Progenitor cell of endocrine pancreas (in vitro differentiated cells): ENCODE data around the gene CNOT4. TPM values are rescaled to one million over a fixed set of nuclear protein-coding genes. Genes with fewer than 3 reads are reported as not detected.

Experiments used
- DNase-seq: peaks from one replicate; pipeline ENCODE4 v3.0.0; 2021; ENCODE audit warnings: low spot score; ENCODE audit not compliant: unreplicated experiment
- H3K27ac Mint-ChIP-seq: 2 replicates; pipeline ENCODE4 v1.8.0; 2021; ENCODE audit warnings: mild to moderate bottlenecking, moderate library complexity, mixed read lengths
- H3K27me3 Mint-ChIP-seq: 2 replicates; pipeline ENCODE4 v1.8.0; 2021; ENCODE audit warnings: mixed read lengths
- H3K36me3 Mint-ChIP-seq: 2 replicates; pipeline ENCODE4 v1.8.0; 2022; ENCODE audit warnings: mixed read lengths; ENCODE audit not compliant: insufficient read depth
- H3K4me1 Mint-ChIP-seq: 2 replicates; pipeline ENCODE4 v1.8.0; 2021; ENCODE audit warnings: low read depth, mixed read lengths
- H3K4me3 Mint-ChIP-seq: 2 replicates; pipeline ENCODE4 v1.8.0; 2021; ENCODE audit warnings: low read depth, mild to moderate bottlenecking, moderate library complexity, mixed read lengths
- H3K9me3 Mint-ChIP-seq: 2 replicates; pipeline ENCODE4 v1.8.0; 2021; ENCODE audit warnings: low read depth, mixed read lengths
- total RNA-seq: library from RNA; stranded (reverse); gene quantifications from 2 replicates; pipeline ENCODE4 v1.2.1, GENCODE V29; 2021
- TF ChIP-seq, protein P1 (sequence below): fragments of 200-600 bp; sonication (generic); IDR thresholded peaks from one replicate; pipeline ENCODE4 v1.5.0; 2021; ENCODE audit warnings: antibody characterized with exemption, mild to moderate bottlenecking; ENCODE audit not compliant: unreplicated experiment

CNOT4 gene
- total RNA-seq, 1 donor from 2014 or later = 34.3 TPM

DNA sequence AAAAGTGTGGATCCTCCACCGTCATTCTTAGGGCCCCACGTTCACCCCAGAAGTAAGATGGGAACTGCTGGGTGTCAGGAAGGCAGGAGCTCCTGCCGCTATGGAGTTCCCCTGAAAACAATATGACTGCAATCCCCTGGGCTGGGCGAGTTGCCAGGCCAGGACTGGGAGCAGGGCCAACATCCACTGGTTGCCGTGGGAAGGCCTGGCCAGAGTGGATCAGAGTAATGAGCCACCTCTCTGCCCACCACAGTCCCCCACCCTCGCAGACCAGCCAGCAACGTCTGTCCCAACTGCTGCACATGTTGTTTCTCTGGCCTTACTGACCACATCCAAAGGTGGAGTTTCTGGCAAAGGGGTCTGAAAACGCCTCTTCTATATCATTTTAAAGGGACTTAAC is 189.6 kb downstream of the CNOT4 start:
- Mint-ChIP-seq H3K4me1 (no peaks in the 10 kb centered on the region), H3K9me3 (no peaks in the 10 kb centered on the region), H3K36me3 (no peaks in the 10 kb centered on the region), H3K27me3 (no peaks in the 10 kb centered on the region), H3K4me3 (no peak overlapping the region), H3K27ac (no peak overlapping the region)
- TF ChIP-seq, protein P1, sequence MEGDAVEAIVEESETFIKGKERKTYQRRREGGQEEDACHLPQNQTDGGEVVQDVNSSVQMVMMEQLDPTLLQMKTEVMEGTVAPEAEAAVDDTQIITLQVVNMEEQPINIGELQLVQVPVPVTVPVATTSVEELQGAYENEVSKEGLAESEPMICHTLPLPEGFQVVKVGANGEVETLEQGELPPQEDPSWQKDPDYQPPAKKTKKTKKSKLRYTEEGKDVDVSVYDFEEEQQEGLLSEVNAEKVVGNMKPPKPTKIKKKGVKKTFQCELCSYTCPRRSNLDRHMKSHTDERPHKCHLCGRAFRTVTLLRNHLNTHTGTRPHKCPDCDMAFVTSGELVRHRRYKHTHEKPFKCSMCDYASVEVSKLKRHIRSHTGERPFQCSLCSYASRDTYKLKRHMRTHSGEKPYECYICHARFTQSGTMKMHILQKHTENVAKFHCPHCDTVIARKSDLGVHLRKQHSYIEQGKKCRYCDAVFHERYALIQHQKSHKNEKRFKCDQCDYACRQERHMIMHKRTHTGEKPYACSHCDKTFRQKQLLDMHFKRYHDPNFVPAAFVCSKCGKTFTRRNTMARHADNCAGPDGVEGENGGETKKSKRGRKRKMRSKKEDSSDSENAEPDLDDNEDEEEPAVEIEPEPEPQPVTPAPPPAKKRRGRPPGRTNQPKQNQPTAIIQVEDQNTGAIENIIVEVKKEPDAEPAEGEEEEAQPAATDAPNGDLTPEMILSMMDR = no peak
- no peak for DNase-seq

- peaks cover 6% of the 10 kb centered on the region for H3K27me3 Mint-ChIP-seq
- no peaks in the 10 kb centered on the region for H3K36me3 Mint-ChIP-seq
- TF ChIP-seq, protein P1 = no peak
- no peaks in the 10 kb centered on the region for H3K9me3 Mint-ChIP-seq
- no peak overlapping the region for H3K4me3 Mint-ChIP-seq
- H3K4me1 Mint-ChIP-seq = no peaks in the 10 kb centered on the region
- no peak overlapping the region for H3K27ac Mint-ChIP-seq
- DNase-seq = no peak
These were observed 192.1 kb downstream of the CNOT4 start for GRCh38 chr7:135317676-135318325.

- Mint-ChIP-seq H3K27me3 (peaks cover 6% of the 10 kb centered on the region), H3K27ac (no peak overlapping the region), H3K9me3 (no peaks in the 10 kb centered on the region), H3K4me3 (no peak overlapping the region), H3K4me1 (no peaks in the 10 kb centered on the region), H3K36me3 (no peaks in the 10 kb centered on the region)
- TF ChIP-seq, protein P1 = no peak
- DNase-seq = no peak
These were observed 193.1 kb downstream of the CNOT4 start for GRCh38 chr7:135316648-135317313.

- no peaks in the 10 kb centered on the region for H3K36me3 Mint-ChIP-seq
- H3K4me3 Mint-ChIP-seq = no peak overlapping the region
- H3K9me3 Mint-ChIP-seq = no peaks in the 10 kb centered on the region
- no peaks in the 10 kb centered on the region for H3K4me1 Mint-ChIP-seq
- no peak for DNase-seq
- peaks cover 6% of the 10 kb centered on the region for H3K27me3 Mint-ChIP-seq
- H3K27ac Mint-ChIP-seq = no peak overlapping the region
- TF ChIP-seq, protein P1 = no peak
These were observed 195.9 kb downstream of the CNOT4 start for GRCh38 chr7:135313971-135314370.

Other genes starting within 250 kb of the CNOT4 start
- gene NUP205, start 47.8 kb upstream of the CNOT4 start, total RNA-seq = 89.9 and 93.1 TPM in 2 replicates
- 63.3 and 64.0 TPM in 2 replicates for gene STMP1, start 152.4 kb upstream of the CNOT4 start, total RNA-seq
- 0.22 and 0.75 TPM in 2 replicates for gene SLC13A4, start 218.1 kb upstream of the CNOT4 start, total RNA-seq
- gene FAM180A, start 238.7 kb upstream of the CNOT4 start, total RNA-seq = not detected in 2 replicates